Glutamatergic neuron (in vitro differentiated cells): ENCODE data around the gene NOP9. TPM values are rescaled to one million over a fixed set of nuclear protein-coding genes. Genes with fewer than 3 reads are reported as not detected.

Experiments
- DNase-seq: peaks from one replicate; pipeline ENCODE4 v3.0.0; 2022
- H3K27ac Mint-ChIP-seq: one replicate; pipeline ENCODE4 v1.8.0; 2020; ENCODE audit warnings: mild to moderate bottlenecking, mixed read lengths, inconsistent platforms; ENCODE audit not compliant: unreplicated experiment
- H3K27me3 Mint-ChIP-seq: one replicate; pipeline ENCODE4 v1.8.0; 2020; ENCODE audit warnings: mild to moderate bottlenecking, moderate library complexity, mixed read lengths, inconsistent platforms; ENCODE audit not compliant: unreplicated experiment
- H3K36me3 Mint-ChIP-seq: one replicate; pipeline ENCODE4 v1.8.0; 2020; ENCODE audit warnings: mild to moderate bottlenecking, mixed read lengths, inconsistent platforms; ENCODE audit not compliant: unreplicated experiment
- H3K4me1 Mint-ChIP-seq: one replicate; pipeline ENCODE4 v1.8.0; 2020; ENCODE audit warnings: mild to moderate bottlenecking, low read depth, mixed read lengths, inconsistent platforms; ENCODE audit not compliant: unreplicated experiment
- H3K4me3 Mint-ChIP-seq: one replicate; pipeline ENCODE4 v1.8.0; 2020; ENCODE audit warnings: mild to moderate bottlenecking, mixed read lengths, inconsistent platforms; ENCODE audit not compliant: unreplicated experiment
- H3K9me3 Mint-ChIP-seq: one replicate; pipeline ENCODE4 v1.8.0; 2020; ENCODE audit warnings: mild to moderate bottlenecking, moderate library complexity, mixed read lengths, inconsistent platforms; ENCODE audit not compliant: unreplicated experiment
- total RNA-seq: library from RNA; stranded (reverse); fragmentation: NEBNext Ultra II Directional; extraction: Animal tissue kit (Norgen Biotek cat#: 25700); gene quantifications from one replicate; pipeline ENCODE4 v1.2.1, GENCODE V29; 2021; ENCODE audit not compliant: unreplicated experiment
- TF ChIP-seq, protein P1 (sequence below): fragments of 200-600 bp; sonication (generic); IDR thresholded peaks from one replicate; pipeline ENCODE4 v1.5.0; 2021; ENCODE audit not compliant: partially characterized antibody, unreplicated experiment

The NOP9 gene
- total RNA-seq, 1 donor from 2014 or later: 29.2 TPM

DNA sequence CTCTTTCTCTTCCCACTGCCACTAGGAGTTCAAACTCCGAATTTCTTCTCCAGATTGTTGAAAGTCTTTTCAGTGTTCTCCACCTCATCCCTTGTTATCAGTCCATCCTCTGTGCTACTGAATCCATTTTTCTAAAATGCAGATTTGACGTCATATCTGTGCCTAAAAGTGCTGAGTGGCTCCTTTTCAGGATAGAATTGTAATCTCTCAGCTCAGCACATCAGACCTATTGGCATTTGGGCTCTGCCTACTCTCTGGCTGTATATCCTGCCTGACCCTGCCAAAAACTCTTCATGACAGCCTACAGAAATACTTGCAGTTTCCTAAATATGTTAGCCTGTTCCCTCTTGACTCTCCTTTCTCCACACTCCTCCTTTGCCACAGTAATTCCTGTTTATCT lies 27.2 kb upstream of the NOP9 start:
- Mint-ChIP-seq H3K27me3 (peaks cover 8% of the 10 kb centered on the region), H3K9me3 (peaks cover 2% of the 10 kb centered on the region), H3K36me3 (peaks cover 4% of the 10 kb centered on the region), H3K4me3 (peak overlapping the region; percentile 90), H3K4me1 (peaks cover 4% of the 10 kb centered on the region), H3K27ac (peak overlapping the region; percentile 50)
- TF ChIP-seq, protein P1, sequence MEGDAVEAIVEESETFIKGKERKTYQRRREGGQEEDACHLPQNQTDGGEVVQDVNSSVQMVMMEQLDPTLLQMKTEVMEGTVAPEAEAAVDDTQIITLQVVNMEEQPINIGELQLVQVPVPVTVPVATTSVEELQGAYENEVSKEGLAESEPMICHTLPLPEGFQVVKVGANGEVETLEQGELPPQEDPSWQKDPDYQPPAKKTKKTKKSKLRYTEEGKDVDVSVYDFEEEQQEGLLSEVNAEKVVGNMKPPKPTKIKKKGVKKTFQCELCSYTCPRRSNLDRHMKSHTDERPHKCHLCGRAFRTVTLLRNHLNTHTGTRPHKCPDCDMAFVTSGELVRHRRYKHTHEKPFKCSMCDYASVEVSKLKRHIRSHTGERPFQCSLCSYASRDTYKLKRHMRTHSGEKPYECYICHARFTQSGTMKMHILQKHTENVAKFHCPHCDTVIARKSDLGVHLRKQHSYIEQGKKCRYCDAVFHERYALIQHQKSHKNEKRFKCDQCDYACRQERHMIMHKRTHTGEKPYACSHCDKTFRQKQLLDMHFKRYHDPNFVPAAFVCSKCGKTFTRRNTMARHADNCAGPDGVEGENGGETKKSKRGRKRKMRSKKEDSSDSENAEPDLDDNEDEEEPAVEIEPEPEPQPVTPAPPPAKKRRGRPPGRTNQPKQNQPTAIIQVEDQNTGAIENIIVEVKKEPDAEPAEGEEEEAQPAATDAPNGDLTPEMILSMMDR: no peak
- no peak for DNase-seq

DNA sequence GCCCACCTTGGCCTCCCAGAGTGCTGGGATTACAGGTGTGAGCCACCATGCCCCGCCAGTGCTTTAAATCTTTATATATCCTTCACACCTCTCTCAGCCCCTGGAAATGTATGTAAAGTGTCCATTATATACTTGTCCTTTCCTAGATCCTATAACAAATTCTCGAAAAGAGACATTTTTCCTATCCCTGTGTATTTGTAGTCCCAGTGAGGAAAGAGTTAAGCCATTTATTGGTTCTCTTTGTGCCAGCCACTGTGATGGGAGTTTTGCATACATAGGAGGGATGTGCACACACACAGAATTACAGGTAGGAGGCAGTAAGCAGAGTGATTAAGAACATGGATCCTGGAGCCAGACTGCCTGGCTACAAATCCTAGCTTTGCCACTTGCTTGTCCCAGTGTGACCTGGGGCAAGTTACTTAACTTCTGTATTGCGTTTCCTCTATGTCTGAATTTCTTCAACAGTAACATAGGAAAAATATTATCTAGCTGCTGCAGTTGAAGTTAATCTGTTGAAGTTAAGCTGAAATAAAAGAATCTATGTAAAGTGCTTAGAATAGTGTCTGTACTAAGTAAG lies 26.1 kb upstream of the NOP9 start:
- Mint-ChIP-seq H3K27me3 (peaks cover 11% of the 10 kb centered on the region), H3K27ac (no peak overlapping the region), H3K4me1 (peaks cover 4% of the 10 kb centered on the region), H3K36me3 (peaks cover 4% of the 10 kb centered on the region), H3K9me3 (peaks cover 2% of the 10 kb centered on the region), H3K4me3 (peak overlapping the region; percentile 21)
- TF ChIP-seq, protein P1: no peak
- DNase-seq: no peak

- TF ChIP-seq, protein P1: no peak
- Mint-ChIP-seq H3K27me3 (peaks cover 11% of the 10 kb centered on the region), H3K36me3 (peaks cover 4% of the 10 kb centered on the region), H3K27ac (no peak overlapping the region), H3K4me1 (peaks cover 4% of the 10 kb centered on the region), H3K9me3 (peaks cover 2% of the 10 kb centered on the region), H3K4me3 (no peak overlapping the region)
- no peak for DNase-seq
Observed at GRCh38 chr14:24274101-24274543, 25.5 kb upstream of the NOP9 start.

DNA sequence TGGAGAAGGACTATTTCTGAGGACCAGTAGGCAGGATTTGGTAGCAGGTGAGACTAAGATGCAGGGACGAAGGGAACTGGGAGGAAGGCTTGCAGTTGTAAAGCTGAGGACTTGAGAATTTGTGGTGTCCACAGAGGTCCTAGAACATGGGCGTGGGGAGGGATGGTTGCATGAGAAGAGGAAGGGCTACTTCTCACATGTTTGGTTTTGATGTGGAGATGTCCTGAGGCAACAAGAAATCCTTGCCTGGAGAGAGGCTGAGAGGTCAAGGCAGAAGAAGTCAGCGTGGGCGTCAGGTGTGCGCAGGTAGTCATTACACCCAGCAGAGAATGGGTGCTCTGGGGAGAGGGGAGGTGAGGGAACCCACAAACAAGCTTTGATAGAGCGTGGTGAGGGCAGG lies 22.6 kb upstream of the NOP9 start:
- peaks cover 3% of the 10 kb centered on the region for H3K27me3 Mint-ChIP-seq
- peaks cover 5% of the 10 kb centered on the region for H3K9me3 Mint-ChIP-seq
- DNase-seq: no peak
- TF ChIP-seq, protein P1: no peak
- no peaks in the 10 kb centered on the region for H3K36me3 Mint-ChIP-seq
- no peak overlapping the region for H3K4me3 Mint-ChIP-seq
- H3K27ac Mint-ChIP-seq: peak overlapping the region; percentile 9
- no peaks in the 10 kb centered on the region for H3K4me1 Mint-ChIP-seq

DNA sequence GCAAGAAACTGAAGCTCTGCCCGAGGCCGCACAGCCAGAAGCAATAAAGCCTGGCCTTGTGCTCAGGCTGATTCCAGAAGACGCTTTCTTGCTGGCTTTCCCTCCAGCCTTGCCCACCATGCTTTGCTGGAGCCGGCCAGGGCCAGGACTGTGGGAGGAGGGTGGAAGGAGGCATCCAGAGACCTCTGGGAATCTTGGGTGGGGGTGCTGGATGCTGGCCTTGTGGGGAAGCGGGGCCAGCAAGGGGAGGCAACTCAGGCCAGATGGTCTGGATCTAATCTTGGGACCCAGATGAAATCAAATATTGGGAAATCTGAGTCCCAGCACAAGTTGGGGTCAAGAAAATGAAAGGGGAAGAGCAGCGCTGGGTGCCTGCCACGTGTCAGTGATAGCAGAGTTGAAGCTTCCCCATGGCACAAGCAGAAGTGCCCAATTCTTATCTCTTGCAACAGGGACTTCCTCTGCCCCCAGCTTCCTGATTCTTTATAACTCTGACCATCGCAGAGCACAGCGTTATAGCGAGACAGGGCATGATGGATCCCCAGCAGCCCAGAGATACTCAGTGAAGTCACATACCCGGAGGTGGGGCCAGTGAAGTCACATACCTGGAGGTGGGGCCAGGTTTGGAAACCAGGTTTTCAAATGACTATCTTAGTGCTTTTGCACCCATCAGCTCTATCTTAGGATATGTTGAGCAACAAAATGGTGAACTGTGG lies 21.9 kb upstream of the NOP9 start:
- H3K4me1 Mint-ChIP-seq: no peaks in the 10 kb centered on the region
- TF ChIP-seq, protein P1: no peak
- H3K9me3 Mint-ChIP-seq: peaks cover 3% of the 10 kb centered on the region
- H3K27me3 Mint-ChIP-seq: peaks cover 3% of the 10 kb centered on the region
- no peak overlapping the region for H3K4me3 Mint-ChIP-seq
- no peak overlapping the region for H3K27ac Mint-ChIP-seq
- no peaks in the 10 kb centered on the region for H3K36me3 Mint-ChIP-seq
- DNase-seq: no peak
